Endothelial cell of umbilical vein (primary cell): ENCODE data around the gene TEX36. TPM values are rescaled to one million over a fixed set of nuclear protein-coding genes. Genes with fewer than 3 reads are reported as not detected.

ENCODE experiments used
- BruUV-seq: library from RNA; stranded (reverse); fragments of 400-500 nt; replicated peaks from 2 replicates; lab custom pipeline; 2021; lab: Mats Ljungman, UMichigan
- CTCF ChIA-PET: fragments of 300-600, 350-600 bp; sonication (Branson Sonifier 250); formaldehyde crosslinking; loops from one replicate; lab custom pipeline; 2021; ENCODE audit warnings: antibody characterized with exemption, inconsistent platforms; lab: Charles Lee
- POLR2A ChIA-PET: fragments of 300-600, 350-600 bp; sonication (Branson Sonifier 250); formaldehyde crosslinking; loops from one replicate; lab custom pipeline; 2021; ENCODE audit warnings: antibody characterized with exemption, inconsistent platforms; lab: Charles Lee
- DNase-seq: peaks from one replicate; pipeline ENCODE4 v3.0.0-alpha.2; 2011; ENCODE audit warnings: low read depth, low spot score
- FAIRE-seq: peaks from 2 replicates; lab custom pipeline; 2011; peaks lifted over from hg19 to GRCh38; lab: Jason Lieb, UNC
- H2AFZ ChIP-seq: 2 replicates; pipeline ENCODE4 v1.6.0; 2012; ENCODE audit warnings: low read depth, low read length, control low read depth, inconsistent platforms
- H3K27ac ChIP-seq: 2 replicates; pipeline ENCODE4 v1.5.1; 2011; ENCODE audit warnings: low read depth, mild to moderate bottlenecking, control low read depth, low read length, moderate library complexity; ENCODE audit not compliant: insufficient read depth
- H3K27me3 ChIP-seq, 2 experiments: 2 replicates each; pipeline versions ENCODE4 v1.6.0 to v1.6.1; 2011; ENCODE audit warnings: low read length in 2 of 2, mixed read lengths in 1 of 2; ENCODE audit not compliant: control insufficient read depth in 2 of 2, insufficient read depth in 2 of 2
- H3K36me3 ChIP-seq, 2 experiments: 2 replicates in 1 of 2; 3 replicates in 1 of 2; pipeline ENCODE4 v1.5.1; 2011; ENCODE audit warnings: low read length in 2 of 2, mild to moderate bottlenecking in 1 of 2, moderate library complexity in 1 of 2; ENCODE audit not compliant: control insufficient read depth in 2 of 2, insufficient read depth in 2 of 2; ENCODE audit errors: extremely low read depth in 1 of 2
- H3K4me1 ChIP-seq: 3 replicates; pipeline ENCODE4 v1.5.1; 2011; ENCODE audit warnings: mild to moderate bottlenecking, low read length; ENCODE audit not compliant: control insufficient read depth, insufficient read depth; ENCODE audit errors: extremely low read depth
- H3K4me2 ChIP-seq: 2 replicates; pipeline ENCODE4 v1.6.1; 2011; ENCODE audit warnings: low read length, control low read depth, mixed read lengths; ENCODE audit not compliant: insufficient read depth
- H3K4me3 ChIP-seq, 3 experiments: fragments of 200-600 bp in 1 of 3; sonication (generic), shearing (Covaris generic) in 1 of 3; replicated peaks in 1 of 3; 2 replicates each; pipeline ENCODE4 v1.5.1; 2011 to 2016; ENCODE audit warnings: control low read depth in 3 of 3, low read length in 3 of 3, mild to moderate bottlenecking in 2 of 3, inconsistent platforms in 1 of 3, low read depth in 1 of 3, moderate library complexity in 1 of 3; ENCODE audit not compliant: insufficient read depth in 1 of 3
- H3K79me2 ChIP-seq: 2 replicates; pipeline ENCODE4 v1.6.0; 2012; ENCODE audit warnings: low read length, inconsistent platforms; ENCODE audit not compliant: control insufficient read depth, insufficient read depth
- H3K9ac ChIP-seq: replicated peaks from 2 replicates; pipeline ENCODE3; 2011; ENCODE audit warnings: low read length, control low read depth; ENCODE audit not compliant: insufficient read depth; ENCODE audit errors: extremely low read depth
- H3K9me1 ChIP-seq: replicated peaks from 3 replicates; pipeline ENCODE4 v1.6.0; 2011; ENCODE audit warnings: mild to moderate bottlenecking, low read length; ENCODE audit not compliant: control insufficient read depth, insufficient read depth; ENCODE audit errors: extremely low read depth
- H3K9me3 ChIP-seq: replicated peaks from 2 replicates; pipeline ENCODE4 v1.5.1; 2012; ENCODE audit warnings: low read length, inconsistent platforms; ENCODE audit not compliant: control insufficient read depth, insufficient read depth
- H4K20me1 ChIP-seq: replicated peaks from 2 replicates; pipeline ENCODE3; 2011; ENCODE audit warnings: mild to moderate bottlenecking, low read length; ENCODE audit not compliant: control insufficient read depth, insufficient read depth; ENCODE audit errors: extremely low read depth
- CTCF ChIP-seq, 2 donors: IDR thresholded peaks; 1 replicate in 1 of 2; 2 replicates in 1 of 2; pipeline ENCODE4 v1.5.1; 2011; ENCODE audit warnings: low read length in 2 of 2, mild to moderate bottlenecking in 2 of 2, moderate library complexity in 2 of 2, control low read depth in 1 of 2, inconsistent platforms in 1 of 2, low read depth in 1 of 2; ENCODE audit not compliant: insufficient read depth in 1 of 2; ENCODE audit errors: extremely low read depth in 1 of 2
- EZH2 ChIP-seq: IDR thresholded peaks from 2 replicates; pipeline ENCODE4 v1.6.1; 2012; ENCODE audit warnings: borderline replicate concordance, low read depth, mild to moderate bottlenecking, moderate library complexity, low read length, inconsistent platforms; ENCODE audit not compliant: severe bottlenecking
- FOS ChIP-seq: IDR thresholded peaks from 2 replicates; pipeline ENCODE4 v1.6.1; 2011; ENCODE audit warnings: mild to moderate bottlenecking, low read length, moderate library complexity, borderline replicate concordance; ENCODE audit not compliant: insufficient read depth
- GATA2 ChIP-seq: IDR thresholded peaks from 2 replicates; pipeline ENCODE4 v1.7.0; 2011; ENCODE audit warnings: low read depth, mild to moderate bottlenecking, moderate library complexity, mixed read lengths, low read length; ENCODE audit not compliant: insufficient read length, insufficient read depth
- JUN ChIP-seq: IDR thresholded peaks from 2 replicates; pipeline ENCODE4 v1.6.1; 2011; ENCODE audit warnings: borderline replicate concordance, low read depth; ENCODE audit not compliant: insufficient read length, insufficient read depth
- MAX ChIP-seq: IDR thresholded peaks from 2 replicates; pipeline ENCODE4 v1.6.1; 2011; ENCODE audit not compliant: insufficient read depth, insufficient read length
- MYC ChIP-seq: IDR thresholded peaks from one replicate; pipeline ENCODE4 v1.6.1; 2011; ENCODE audit warnings: mild to moderate bottlenecking, low read depth, low read length
- POLR2A ChIP-seq: IDR thresholded peaks from 2 replicates; pipeline ENCODE4 v1.6.1; 2012; ENCODE audit warnings: low read depth, mild to moderate bottlenecking, control low read depth, low read length
- POLR2AphosphoS5 ChIP-seq: IDR thresholded peaks from 2 replicates; pipeline ENCODE4 v1.6.1; 2012; ENCODE audit warnings: low read depth, mild to moderate bottlenecking, control low read depth, low read length, moderate library complexity; ENCODE audit not compliant: insufficient read depth
- dilution Hi-C: fragments of 300-500 bp; cut with MboI; formaldehyde crosslinking; loops from one replicate; pipeline ENCODE4 v1.15.0; 2019; ENCODE audit warnings: low sequenced_read_pairs; ENCODE audit not compliant: extremely low pct_ligation_motif_present
- intact Hi-C: fragments of 100-400 bp; cut with micrococcal nuclease; formaldehyde crosslinking; loops from one replicate; pipeline ENCODE4 v1.10.0; 2022
- polyA plus RNA-seq, 4 experiments: library from polyadenylated mRNA; depleted of rRNA in 3 of 4; stranded (reverse) in 3 of 4; unstranded in 1 of 4; fragments of >200 nt; gene quantifications; 2 replicates each; pipeline versions ENCODE4 v1.2.1 to v1.2.3, GENCODE V29; 2011 to 2012; ENCODE audit warnings: missing spikeins in 1 of 4
- total RNA-seq: library from RNA; stranded (reverse); gene quantifications from 2 replicates; pipeline ENCODE4 v1.2.3, GENCODE V29; 2021

TEX36 gene
- total and polyA plus RNA-seq, 2 donors (not counting 3 experiments of a cell fraction or from before 2014, with no cell fraction given), result not detected

GRCh38 chr10:125699562-125700143, 16.7 kb upstream of the TEX36 start:
- Histone ChIP-seq H3K27me3 (peaks cover 0 to 8% of the 10 kb centered on the region in 2 experiments), H3K9me1 (no peaks in the 10 kb centered on the region), H3K36me3 (no peaks in the 10 kb centered on the region), H4K20me1 (no peaks in the 10 kb centered on the region), H3K4me2 (no peak overlapping the region), H3K9me3 (no peaks in the 10 kb centered on the region), H3K4me1 (peaks cover 2% of the 10 kb centered on the region), H3K4me3 (no peak overlapping the region), H2AFZ (no peak overlapping the region), H3K27ac (no peak overlapping the region), H3K79me2 (no peaks in the 10 kb centered on the region), H3K9ac (no peak overlapping the region)
- POLR2A ChIA-PET, result no interaction called here
- TF ChIP-seq CTCF (IDR thresholded peaks at IDR 0.05; ENCODE audit: extremely low read depth in 1 of 2, insufficient read depth in 1 of 2, low read depth in 1 of 2, low read length in 2 of 2) (no peak), GATA2 (no peak), POLR2A (no peak), MYC (no peak), FOS (no peak), EZH2 (no peak), POLR2AphosphoS5 (no peak), MAX (no peak), JUN (no peak)
- no peak for DNase-seq
- CTCF ChIA-PET, result interaction anchor here (1.0 to 2.0 kb wide), 6 partner anchors 9 to 365 kb away, joined by 3 to 6 read pairs (median 4); no protein-coding TSS in a partner anchor
- no TSS peak for BruUV-seq
- dilution Hi-C loops (no loop called here), intact Hi-C loops (loop anchor here (5.0 kb wide), 1 partner anchor 537 kb away; the partner anchor contains the start of gene CTBP2)
- FAIRE-seq, result no peak
